ENCODE measurements around the gene MC2R.

The MC2R gene

DNA sequence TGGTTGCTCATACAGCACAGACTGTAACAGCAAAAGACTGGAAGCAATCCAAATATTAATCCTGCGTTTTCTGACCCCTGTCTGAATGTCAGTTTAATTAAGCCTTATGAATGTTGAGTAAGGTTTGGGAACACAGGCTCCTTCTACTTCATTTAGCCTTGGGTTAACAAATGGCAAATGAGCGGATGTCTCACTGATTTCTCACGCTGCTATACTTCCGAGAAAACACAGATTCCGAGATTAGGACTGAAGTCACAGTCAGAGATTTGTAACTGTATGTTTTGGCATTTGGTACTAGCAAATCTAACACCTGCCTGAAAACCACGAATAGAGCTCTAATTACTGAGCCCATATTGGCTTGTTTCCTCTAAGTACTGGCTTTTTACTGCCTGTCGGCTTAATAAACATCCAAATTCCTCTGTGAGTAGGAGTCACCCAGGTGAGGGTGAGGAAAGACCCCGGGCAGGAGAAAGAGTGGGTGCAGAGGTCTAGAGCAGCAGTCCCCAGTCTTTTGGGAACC lies 80.8 kb downstream of the MC2R start:
- no peak for DNase-seq (ENCODE audit: low read depth)
- TF ChIP-seq, protein P1, sequence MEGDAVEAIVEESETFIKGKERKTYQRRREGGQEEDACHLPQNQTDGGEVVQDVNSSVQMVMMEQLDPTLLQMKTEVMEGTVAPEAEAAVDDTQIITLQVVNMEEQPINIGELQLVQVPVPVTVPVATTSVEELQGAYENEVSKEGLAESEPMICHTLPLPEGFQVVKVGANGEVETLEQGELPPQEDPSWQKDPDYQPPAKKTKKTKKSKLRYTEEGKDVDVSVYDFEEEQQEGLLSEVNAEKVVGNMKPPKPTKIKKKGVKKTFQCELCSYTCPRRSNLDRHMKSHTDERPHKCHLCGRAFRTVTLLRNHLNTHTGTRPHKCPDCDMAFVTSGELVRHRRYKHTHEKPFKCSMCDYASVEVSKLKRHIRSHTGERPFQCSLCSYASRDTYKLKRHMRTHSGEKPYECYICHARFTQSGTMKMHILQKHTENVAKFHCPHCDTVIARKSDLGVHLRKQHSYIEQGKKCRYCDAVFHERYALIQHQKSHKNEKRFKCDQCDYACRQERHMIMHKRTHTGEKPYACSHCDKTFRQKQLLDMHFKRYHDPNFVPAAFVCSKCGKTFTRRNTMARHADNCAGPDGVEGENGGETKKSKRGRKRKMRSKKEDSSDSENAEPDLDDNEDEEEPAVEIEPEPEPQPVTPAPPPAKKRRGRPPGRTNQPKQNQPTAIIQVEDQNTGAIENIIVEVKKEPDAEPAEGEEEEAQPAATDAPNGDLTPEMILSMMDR (IDR thresholded peaks at IDR 0.05; ENCODE audit: insufficient read depth, low read depth, low read length, missing control alignments): no peak
- H3K4me3 ChIP-seq (ENCODE audit: low read depth, low read length): no peak overlapping the region

All from GM12865 (cell line).